C1 segment of cervical spinal cord (tissue), 14 donors: ENCODE results near the gene TBP.

Experiments
- DNase-seq, 14 donors: peaks; one replicate each; lab custom pipeline; 2025; lab: John Stamatoyannopoulos, UW

Gene TBP

GRCh38 chr6:170535004-170535403, 19.2 kb upstream of the TBP start:
- DNase-seq = no peak

- no peak for DNase-seq
Observed at GRCh38 chr6:170536671-170537070, 17.5 kb upstream of the TBP start.

GRCh38 chr6:170537329-170537728, 16.8 kb upstream of the TBP start:
- no peak for DNase-seq

GRCh38 chr6:170542031-170542719, 12.0 kb upstream of the TBP start:
- no peak for DNase-seq

- DNase-seq = no peak
Observed at GRCh38 chr6:170545405-170545804, 8.8 kb upstream of the TBP start.

- DNase-seq = peak; percentile 62 to 96 (median 88)
Observed at GRCh38 chr6:170552765-170553533, 1.2 kb upstream of the TBP start, which contains the start of gene PSMB1. Gene PSMB1, minus strand, starts transcription at chr6:170553307. Its CDS starts 65 bp downstream, at chr6:170553242.

- no peak for DNase-seq
Observed at GRCh38 chr6:170553534-170554012, 596 bp upstream of the TBP start.

GRCh38 chr6:170554796-170555137, 598 bp downstream of the TBP start:
- no peak for DNase-seq

- DNase-seq = no peak
Observed at GRCh38 chr6:170555305-170555704, 1.1 kb downstream of the TBP start.

- DNase-seq = no peak
Observed at GRCh38 chr6:170561555-170561954, 7.4 kb downstream of the TBP start.

- DNase-seq = no peak
Observed at GRCh38 chr6:170564936-170565530, 10.9 kb downstream of the TBP start.

- no peak for DNase-seq
Observed at GRCh38 chr6:170572704-170573466, 18.7 kb downstream of the TBP start.

GRCh38 chr6:170575250-170575649, 21.1 kb downstream of the TBP start:
- no peak for DNase-seq

GRCh38 chr6:170578909-170579308, 24.7 kb downstream of the TBP start:
- no peak for DNase-seq

- DNase-seq = no peak
Observed at GRCh38 chr6:170583756-170584180, 29.6 kb downstream of the TBP start.

- peak; percentile 19 to 90 (median 83) for DNase-seq
Observed at GRCh38 chr6:170584181-170584953, 30.2 kb downstream of the TBP start, which contains the start of gene PDCD2. Gene PDCD2, minus strand, starts transcription at chr6:170584637. Its CDS starts 56 bp downstream, at chr6:170584581.

- DNase-seq = no peak
Observed at GRCh38 chr6:170584954-170585498, 30.9 kb downstream of the TBP start.

- DNase-seq = no peak
Observed at GRCh38 chr6:170590725-170591124, 36.6 kb downstream of the TBP start.

GRCh38 chr6:170596426-170596825, 42.3 kb downstream of the TBP start:
- no peak for DNase-seq

GRCh38 chr6:170597278-170597677, 43.1 kb downstream of the TBP start:
- DNase-seq = no peak
